ENCODE measurements around the gene ICAM2.
"Not testable (repeated sequence)": the region's sequence is repeated elsewhere in the genome, so short reads cannot be mapped to it uniquely, and the experiment has no call there.

Gene ICAM2

GRCh38 chr17:64038331-64039105 lies 18.1 kb upstream of the ICAM2 start:
- TF ChIP-seq JUND (IDR thresholded peaks at IDR 0.05; ENCODE audit: low read depth): no peak
- in situ Hi-C loops (cut with HindIII; ENCODE audit: low pct_unique_long_range_greater_than_20kb, low sequenced_read_pairs): no loop called here
- DNase-seq (ENCODE audit: low read depth in 1 of 2, low spot score in 1 of 2): no peak

DNA sequence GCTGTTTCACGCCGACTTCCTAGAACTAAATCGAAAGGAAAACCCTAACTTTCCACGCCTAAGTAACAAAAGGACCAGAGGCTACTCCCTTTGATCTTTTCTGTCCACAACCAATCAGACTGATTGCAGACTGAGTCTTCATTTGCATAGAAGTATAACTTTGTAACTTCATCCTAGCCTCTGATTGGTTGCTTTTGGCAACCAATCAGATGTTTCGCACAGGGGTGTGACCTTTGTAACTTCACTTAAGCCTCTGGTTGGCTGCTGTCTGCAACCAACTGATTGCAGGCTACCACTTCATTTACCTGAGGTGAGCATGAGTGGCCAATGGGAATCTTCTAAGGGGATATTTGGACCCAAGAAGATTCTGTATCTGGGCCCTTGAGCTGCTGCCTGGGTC lies 17.4 kb upstream of the ICAM2 start:
- no peak for DNase-seq (ENCODE audit: low read depth in 1 of 2, low spot score in 1 of 2)
- no peak for TF ChIP-seq JUND (IDR thresholded peaks at IDR 0.05; ENCODE audit: low read depth)
- in situ Hi-C loops (cut with HindIII; ENCODE audit: low pct_unique_long_range_greater_than_20kb, low sequenced_read_pairs): no loop called here

- in situ Hi-C loops (cut with HindIII; ENCODE audit: low pct_unique_long_range_greater_than_20kb, low sequenced_read_pairs): no loop called here
- TF ChIP-seq JUND (IDR thresholded peaks at IDR 0.05; ENCODE audit: low read depth): no peak
- DNase-seq (ENCODE audit: low read depth in 1 of 2, low spot score in 1 of 2): no peak
Measured at GRCh38 chr17:64037180-64037579, 16.7 kb upstream of the ICAM2 start.

GRCh38 chr17:64036198-64036922 lies 15.9 kb upstream of the ICAM2 start:
- in situ Hi-C loops (cut with HindIII; ENCODE audit: low pct_unique_long_range_greater_than_20kb, low sequenced_read_pairs): no loop called here
- DNase-seq (ENCODE audit: low read depth in 1 of 2, low spot score in 1 of 2): peak in 1 of 2 experiments; percentile 47
- TF ChIP-seq JUND (IDR thresholded peaks at IDR 0.05; ENCODE audit: low read depth): no peak

- in situ Hi-C loops (cut with HindIII; ENCODE audit: low pct_unique_long_range_greater_than_20kb, low sequenced_read_pairs): no loop called here
- TF ChIP-seq JUND (IDR thresholded peaks at IDR 0.05; ENCODE audit: low read depth): no peak
- no peak for DNase-seq (ENCODE audit: low read depth in 1 of 2, low spot score in 1 of 2)
Measured at GRCh38 chr17:64032081-64032480, 11.6 kb upstream of the ICAM2 start.

- no peak for TF ChIP-seq JUND (IDR thresholded peaks at IDR 0.05; ENCODE audit: low read depth)
- in situ Hi-C loops (cut with HindIII; ENCODE audit: low pct_unique_long_range_greater_than_20kb, low sequenced_read_pairs): no loop called here
- DNase-seq (ENCODE audit: low read depth in 1 of 2, low spot score in 1 of 2): peak in 1 of 2 experiments; percentile 80
Measured at GRCh38 chr17:64028874-64029464, 8.5 kb upstream of the ICAM2 start.

DNA sequence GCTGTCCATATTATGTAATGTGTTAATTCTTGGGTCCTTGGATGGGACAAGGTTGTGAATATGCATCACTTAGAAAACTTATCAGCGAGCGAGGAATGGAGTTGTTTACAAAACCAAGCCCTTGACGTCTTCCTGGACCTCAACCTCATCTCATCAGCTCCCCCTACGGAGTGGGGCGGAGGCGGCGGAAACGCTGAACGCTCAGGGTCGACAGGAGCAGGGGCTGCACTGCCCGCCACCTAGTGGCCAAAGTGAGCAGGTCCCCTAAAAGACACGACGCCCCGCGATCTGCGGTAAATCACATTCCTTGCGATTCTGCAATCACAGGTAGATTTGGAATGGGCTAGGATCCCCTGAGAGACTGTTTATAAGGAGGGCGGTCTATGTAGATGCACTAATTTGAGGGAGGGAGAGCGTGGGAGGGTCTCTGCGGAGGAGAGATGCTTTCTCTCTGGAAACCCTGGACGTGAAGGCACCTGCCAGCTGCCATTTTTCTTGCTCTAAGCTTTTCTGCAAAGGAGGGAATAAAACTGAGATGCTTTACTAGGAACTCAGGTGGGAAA lies 5.4 kb upstream of the ICAM2 start:
- no peak for TF ChIP-seq JUND (IDR thresholded peaks at IDR 0.05; ENCODE audit: low read depth)
- in situ Hi-C loops (cut with HindIII; ENCODE audit: low pct_unique_long_range_greater_than_20kb, low sequenced_read_pairs): no loop called here
- DNase-seq (ENCODE audit: low read depth in 1 of 2, low spot score in 1 of 2): peak in 1 of 2 experiments; percentile 84

GRCh38 chr17:64024781-64025731 lies 4.6 kb upstream of the ICAM2 start:
- TF ChIP-seq JUND (IDR thresholded peaks at IDR 0.05; ENCODE audit: low read depth): no peak
- in situ Hi-C loops (cut with HindIII; ENCODE audit: low pct_unique_long_range_greater_than_20kb, low sequenced_read_pairs): no loop called here
- DNase-seq (ENCODE audit: low read depth in 1 of 2, low spot score in 1 of 2): no peak

DNA sequence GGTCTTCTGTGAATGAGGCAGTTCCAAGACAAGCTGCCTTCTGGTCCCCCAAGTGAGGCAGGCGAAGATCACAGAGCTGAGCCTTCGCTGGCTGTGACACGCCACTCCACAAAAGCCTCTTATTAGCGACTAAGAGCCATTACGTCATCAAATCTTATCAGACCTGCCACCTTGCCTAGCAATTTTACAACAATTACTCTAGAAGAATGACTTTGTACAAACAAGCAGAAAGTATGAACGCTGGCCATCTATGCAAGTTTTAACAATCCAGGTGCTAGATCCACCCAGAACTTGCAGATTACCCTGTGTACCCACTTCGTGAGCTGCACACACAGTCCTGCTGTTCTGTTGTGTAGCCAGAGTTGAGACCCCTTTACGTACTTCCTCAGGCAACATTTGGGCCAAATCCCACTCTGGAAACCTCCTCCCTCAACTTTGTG lies 3.8 kb upstream of the ICAM2 start:
- DNase-seq (ENCODE audit: low read depth in 1 of 2, low spot score in 1 of 2): no peak
- TF ChIP-seq JUND (IDR thresholded peaks at IDR 0.05; ENCODE audit: low read depth): no peak
- in situ Hi-C loops (cut with HindIII; ENCODE audit: low pct_unique_long_range_greater_than_20kb, low sequenced_read_pairs): no loop called here

GRCh38 chr17:64022611-64023063 lies 2.2 kb upstream of the ICAM2 start:
- DNase-seq (ENCODE audit: low read depth in 1 of 2, low spot score in 1 of 2): no peak
- no peak for TF ChIP-seq JUND (IDR thresholded peaks at IDR 0.05; ENCODE audit: low read depth)
- in situ Hi-C loops (cut with HindIII; ENCODE audit: low pct_unique_long_range_greater_than_20kb, low sequenced_read_pairs): no loop called here

GRCh38 chr17:64019551-64019961 lies 877 bp downstream of the ICAM2 start:
- in situ Hi-C loops (cut with HindIII; ENCODE audit: low pct_unique_long_range_greater_than_20kb, low sequenced_read_pairs); DNase-seq (ENCODE audit: low read depth in 1 of 2, low spot score in 1 of 2): not testable (repeated sequence)
